ENCODE measurements around the gene FAM210B. TPM values are rescaled to one million over a fixed set of nuclear protein-coding genes. Genes with fewer than 3 reads are reported as not detected.

The FAM210B gene
- total and polyA plus RNA-seq, 9 of the 15 experiments (the other 6 are each of a cell fraction or from before 2014, with no cell fraction given) = 12.1 to 87.3 (median 47.6) TPM

- peak; percentile 58 for TF ChIP-seq SAP30 (IDR thresholded peaks at IDR 0.05; ENCODE audit: borderline replicate concordance, insufficient read depth, low read depth, low read length, poor library complexity, severe bottlenecking)
- peak; percentile 2; the same call in 1 of the 2 replicates for TF ChIP-seq ZBTB7A (IDR thresholded peaks at IDR 0.05; ENCODE audit: borderline replicate concordance, control insufficient read depth, low read depth, low read length)
- 0 out of 2 replicates have a peak, but pooled peaks have one; percentile 33 for TF ChIP-seq FOXJ3 (CRISPR knock-in tag; IDR thresholded peaks at IDR 0.05)
- peak; percentile 78 for TF ChIP-seq ZFX (CRISPR knock-in tag; IDR thresholded peaks at IDR 0.05)
- no peak for TF ChIP-seq ZNF347 (CRISPR knock-in tag; IDR thresholded peaks at IDR 0.05; ENCODE audit: low read depth)
- 0 out of 2 replicates have a peak, but pooled peaks have one; percentile 20 for TF ChIP-seq ZNF165 (CRISPR knock-in tag; IDR thresholded peaks at IDR 0.05; ENCODE audit: borderline replicate concordance)
- 0 out of 2 replicates have a peak, but pooled peaks have one; percentile 4 for TF ChIP-seq ZNF766 (CRISPR knock-in tag; conservative IDR thresholded peaks at IDR 0.05)
- no peak for TF ChIP-seq NR4A1 (CRISPR knock-in tag; IDR thresholded peaks at IDR 0.05)
- TF ChIP-seq NR4A1 (tag; IDR thresholded peaks at IDR 0.05) = 0 out of 2 replicates have a peak, but pooled peaks have one; percentile 21
- TF ChIP-seq NKRF (IDR thresholded peaks at IDR 0.05; ENCODE audit: borderline replicate concordance) = peak; percentile 35; the same call in 1 of the 2 replicates
- TF ChIP-seq, protein P1, sequence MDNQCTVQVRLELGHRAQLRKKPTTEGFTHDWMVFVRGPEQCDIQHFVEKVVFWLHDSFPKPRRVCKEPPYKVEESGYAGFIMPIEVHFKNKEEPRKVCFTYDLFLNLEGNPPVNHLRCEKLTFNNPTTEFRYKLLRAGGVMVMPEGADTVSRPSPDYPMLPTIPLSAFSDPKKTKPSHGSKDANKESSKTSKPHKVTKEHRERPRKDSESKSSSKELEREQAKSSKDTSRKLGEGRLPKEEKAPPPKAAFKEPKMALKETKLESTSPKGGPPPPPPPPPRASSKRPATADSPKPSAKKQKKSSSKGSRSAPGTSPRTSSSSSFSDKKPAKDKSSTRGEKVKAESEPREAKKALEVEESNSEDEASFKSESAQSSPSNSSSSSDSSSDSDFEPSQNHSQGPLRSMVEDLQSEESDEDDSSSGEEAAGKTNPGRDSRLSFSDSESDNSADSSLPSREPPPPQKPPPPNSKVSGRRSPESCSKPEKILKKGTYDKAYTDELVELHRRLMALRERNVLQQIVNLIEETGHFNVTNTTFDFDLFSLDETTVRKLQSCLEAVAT (IDR thresholded peaks at IDR 0.05) = peak in 1 of 2 experiments; percentile 20; a peak in 1 of 4 replicates
- peak; percentile 28 for TF ChIP-seq EP400 (IDR thresholded peaks at IDR 0.05)
- peak in 1 of 2 experiments; percentile 54; a peak in 1 of 4 replicates for TF ChIP-seq MNT (conservative IDR thresholded peaks at IDR 0.05)
- TF ChIP-seq ZNF717 (CRISPR knock-in tag; IDR thresholded peaks at IDR 0.05) = no peak
- TF ChIP-seq CUX1 (CRISPR knock-in tag; IDR thresholded peaks at IDR 0.05) = no peak
These were observed 698 bp downstream of the FAM210B start (continued) for GRCh38 chr20:56359212-56360132.
